ENCODE measurements around the gene SRBD1.

DNA sequence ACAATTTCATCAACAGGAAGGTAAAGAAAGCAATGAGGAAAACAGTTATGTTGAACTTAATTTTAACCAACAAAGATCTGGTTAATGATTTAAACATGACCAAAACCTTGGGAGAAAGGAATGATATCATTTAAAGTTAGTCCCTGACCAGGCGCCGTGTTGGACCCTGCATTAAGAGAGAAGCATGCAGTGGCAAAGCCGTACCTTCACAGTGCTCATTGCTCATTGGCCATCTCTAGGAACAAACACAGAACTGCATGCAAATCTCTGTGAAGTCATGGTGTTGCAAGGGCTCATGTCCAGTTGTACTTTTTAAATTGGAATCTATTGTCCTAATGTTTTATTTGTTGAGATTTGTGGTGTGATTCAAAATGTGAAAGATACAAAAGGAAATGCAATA, 12.0 kb upstream of the SRBD1 start:
- TF ChIP-seq POLR2A (IDR thresholded peaks at IDR 0.05): no peak
- TF ChIP-seq, protein P1, sequence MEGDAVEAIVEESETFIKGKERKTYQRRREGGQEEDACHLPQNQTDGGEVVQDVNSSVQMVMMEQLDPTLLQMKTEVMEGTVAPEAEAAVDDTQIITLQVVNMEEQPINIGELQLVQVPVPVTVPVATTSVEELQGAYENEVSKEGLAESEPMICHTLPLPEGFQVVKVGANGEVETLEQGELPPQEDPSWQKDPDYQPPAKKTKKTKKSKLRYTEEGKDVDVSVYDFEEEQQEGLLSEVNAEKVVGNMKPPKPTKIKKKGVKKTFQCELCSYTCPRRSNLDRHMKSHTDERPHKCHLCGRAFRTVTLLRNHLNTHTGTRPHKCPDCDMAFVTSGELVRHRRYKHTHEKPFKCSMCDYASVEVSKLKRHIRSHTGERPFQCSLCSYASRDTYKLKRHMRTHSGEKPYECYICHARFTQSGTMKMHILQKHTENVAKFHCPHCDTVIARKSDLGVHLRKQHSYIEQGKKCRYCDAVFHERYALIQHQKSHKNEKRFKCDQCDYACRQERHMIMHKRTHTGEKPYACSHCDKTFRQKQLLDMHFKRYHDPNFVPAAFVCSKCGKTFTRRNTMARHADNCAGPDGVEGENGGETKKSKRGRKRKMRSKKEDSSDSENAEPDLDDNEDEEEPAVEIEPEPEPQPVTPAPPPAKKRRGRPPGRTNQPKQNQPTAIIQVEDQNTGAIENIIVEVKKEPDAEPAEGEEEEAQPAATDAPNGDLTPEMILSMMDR (IDR thresholded peaks at IDR 0.05): no peak

Measured in lower leg skin (tissue), 3 donors.